ENCODE data around the gene R3HCC1L.

R3HCC1L gene

GRCh38 chr10:98248018-98248417, 113.6 kb downstream of the R3HCC1L start:
- Histone ChIP-seq H3K9ac (ENCODE audit: low read depth, low read length, poor library complexity, severe bottlenecking) (no peak overlapping the region), H3K4me3 (ENCODE audit: low read length, poor library complexity, severe bottlenecking) (no peak overlapping the region), H3K27me3 (ENCODE audit: insufficient read depth, low read length, poor library complexity, severe bottlenecking) (no peaks in the 10 kb centered on the region), H2AFZ (ENCODE audit: low read length) (no peak overlapping the region), H3K4me1 (ENCODE audit: insufficient read depth, low read length, poor library complexity, severe bottlenecking) (no peaks in the 10 kb centered on the region), H3K9me3 (ENCODE audit: insufficient read depth, low read depth, low read length) (no peaks in the 10 kb centered on the region), H3F3A (ENCODE audit: low read depth) (no peaks in the 10 kb centered on the region), H3K9me2 (replicated peaks; ENCODE audit: low read depth, low read length) (no peaks in the 10 kb centered on the region), H3K4me2 (ENCODE audit: low read depth, low read length, poor library complexity, severe bottlenecking) (no peak overlapping the region), H4K20me1 (ENCODE audit: insufficient read depth, low read length, poor library complexity, severe bottlenecking) (no peaks in the 10 kb centered on the region), H3K36me3 (ENCODE audit: insufficient read depth, low read length) (peaks cover 52% of the 10 kb centered on the region; the same call in 1 of the 2 replicates), H3K79me2 (ENCODE audit: insufficient read depth, low read length) (no peaks in the 10 kb centered on the region)
- TF ChIP-seq EZH2phosphoT487 (IDR thresholded peaks at IDR 0.05; ENCODE audit: borderline replicate concordance) = no peak
- TF ChIP-seq CTCF (conservative IDR thresholded peaks at IDR 0.05; ENCODE audit: low read length) = no peak

- Histone ChIP-seq H4K20me1 (ENCODE audit: insufficient read depth, low read length, poor library complexity, severe bottlenecking) (no peaks in the 10 kb centered on the region), H3K4me3 (ENCODE audit: low read length, poor library complexity, severe bottlenecking) (no peak overlapping the region), H3K4me2 (ENCODE audit: low read depth, low read length, poor library complexity, severe bottlenecking) (no peak overlapping the region), H3K9me3 (ENCODE audit: insufficient read depth, low read depth, low read length) (no peaks in the 10 kb centered on the region), H3K9ac (ENCODE audit: low read depth, low read length, poor library complexity, severe bottlenecking) (no peak overlapping the region), H3K27me3 (ENCODE audit: insufficient read depth, low read length, poor library complexity, severe bottlenecking) (no peaks in the 10 kb centered on the region), H2AFZ (ENCODE audit: low read length) (no peak overlapping the region), H3F3A (ENCODE audit: low read depth) (no peaks in the 10 kb centered on the region), H3K9me2 (replicated peaks; ENCODE audit: low read depth, low read length) (no peaks in the 10 kb centered on the region), H3K79me2 (ENCODE audit: insufficient read depth, low read length) (no peaks in the 10 kb centered on the region), H3K4me1 (ENCODE audit: insufficient read depth, low read length, poor library complexity, severe bottlenecking) (no peaks in the 10 kb centered on the region), H3K36me3 (ENCODE audit: insufficient read depth, low read length) (peaks cover 48% of the 10 kb centered on the region; the same call in 1 of the 2 replicates)
- TF ChIP-seq EZH2phosphoT487 (IDR thresholded peaks at IDR 0.05; ENCODE audit: borderline replicate concordance) (no peak), CTCF (conservative IDR thresholded peaks at IDR 0.05; ENCODE audit: low read length) (no peak)
These were observed 114.7 kb downstream of the R3HCC1L start for GRCh38 chr10:98249134-98249533.

GRCh38 chr10:98251399-98251798, 116.9 kb downstream of the R3HCC1L start:
- Histone ChIP-seq H3K9ac (ENCODE audit: low read depth, low read length, poor library complexity, severe bottlenecking) (no peak overlapping the region), H3K4me3 (ENCODE audit: low read length, poor library complexity, severe bottlenecking) (no peak overlapping the region), H3K79me2 (ENCODE audit: insufficient read depth, low read length) (no peaks in the 10 kb centered on the region), H2AFZ (ENCODE audit: low read length) (no peak overlapping the region), H4K20me1 (ENCODE audit: insufficient read depth, low read length, poor library complexity, severe bottlenecking) (no peaks in the 10 kb centered on the region), H3F3A (ENCODE audit: low read depth) (no peaks in the 10 kb centered on the region), H3K4me2 (ENCODE audit: low read depth, low read length, poor library complexity, severe bottlenecking) (no peak overlapping the region), H3K36me3 (ENCODE audit: insufficient read depth, low read length) (peaks cover 25% of the 10 kb centered on the region; the same call in 1 of the 2 replicates), H3K4me1 (ENCODE audit: insufficient read depth, low read length, poor library complexity, severe bottlenecking) (peaks cover 4% of the 10 kb centered on the region), H3K27me3 (ENCODE audit: insufficient read depth, low read length, poor library complexity, severe bottlenecking) (no peaks in the 10 kb centered on the region), H3K9me3 (ENCODE audit: insufficient read depth, low read depth, low read length) (no peaks in the 10 kb centered on the region), H3K9me2 (replicated peaks; ENCODE audit: low read depth, low read length) (no peaks in the 10 kb centered on the region)
- TF ChIP-seq EZH2phosphoT487 (IDR thresholded peaks at IDR 0.05; ENCODE audit: borderline replicate concordance) (no peak), CTCF (conservative IDR thresholded peaks at IDR 0.05; ENCODE audit: low read length) (no peak)
